Astrocyte (in vitro differentiated cells and primary cell): Measurements from ENCODE around the gene CTNND2. TPM values are rescaled to one million over a fixed set of nuclear protein-coding genes. Genes with fewer than 3 reads are reported as not detected.

ENCODE experiments used
- DNase-seq: peaks from one replicate; pipeline ENCODE4 v3.0.0-alpha.2; 2010; ENCODE audit warnings: low read depth
- FAIRE-seq: peaks from 2 replicates; lab custom pipeline; 2011; peaks lifted over from hg19 to GRCh38; lab: Jason Lieb, UNC
- H2AFZ ChIP-seq: 2 replicates; pipeline ENCODE4 v1.6.0; 2012; ENCODE audit warnings: low read depth, low read length, inconsistent platforms
- H3K27ac ChIP-seq: 2 replicates; pipeline ENCODE4 v1.5.1; 2011; ENCODE audit warnings: low read depth, low read length, inconsistent platforms
- H3K27me3 ChIP-seq: 2 replicates; pipeline ENCODE4 v1.6.0; 2011; ENCODE audit warnings: low read length, inconsistent platforms; ENCODE audit not compliant: insufficient read depth
- H3K36me3 ChIP-seq: 2 replicates; pipeline ENCODE4 v1.5.1; 2011; ENCODE audit warnings: low read length, inconsistent platforms; ENCODE audit not compliant: insufficient read depth
- H3K4me1 ChIP-seq: 2 replicates; pipeline ENCODE4 v1.5.1; 2011; ENCODE audit warnings: low read length, inconsistent platforms; ENCODE audit not compliant: insufficient read depth
- H3K4me2 ChIP-seq: 2 replicates; pipeline ENCODE4 v1.6.0; 2012; ENCODE audit warnings: low read length, inconsistent platforms
- H3K4me3 ChIP-seq: 2 replicates; pipeline ENCODE4 v1.5.1; 2011; ENCODE audit warnings: low read depth, mild to moderate bottlenecking, low read length, inconsistent platforms; ENCODE audit not compliant: insufficient read depth
- H3K79me2 ChIP-seq: 2 replicates; pipeline ENCODE4 v1.6.0; 2012; ENCODE audit warnings: mild to moderate bottlenecking, low read length, inconsistent platforms; ENCODE audit not compliant: insufficient read depth
- H3K9ac ChIP-seq: 2 replicates; pipeline ENCODE4 v1.6.0; 2012; ENCODE audit warnings: mild to moderate bottlenecking, low read length, inconsistent platforms
- H3K9me3 ChIP-seq: 2 replicates; pipeline ENCODE4 v1.5.1; 2012; ENCODE audit warnings: low read depth, mild to moderate bottlenecking, low read length, inconsistent platforms; ENCODE audit not compliant: insufficient read depth
- H4K20me1 ChIP-seq: 2 replicates; pipeline ENCODE4 v1.6.0; 2012; ENCODE audit warnings: low read length, inconsistent platforms; ENCODE audit not compliant: insufficient read depth
- H3K27ac Mint-ChIP-seq: one replicate; pipeline ENCODE4 v1.8.0; 2021; ENCODE audit warnings: mild to moderate bottlenecking, mixed read lengths; ENCODE audit not compliant: unreplicated experiment
- H3K27me3 Mint-ChIP-seq: one replicate; pipeline ENCODE4 v1.8.0; 2021; ENCODE audit warnings: low read depth, mixed read lengths; ENCODE audit not compliant: unreplicated experiment
- H3K36me3 Mint-ChIP-seq: one replicate; pipeline ENCODE4 v1.8.0; 2021; ENCODE audit warnings: low read depth, mixed read lengths; ENCODE audit not compliant: unreplicated experiment
- H3K4me1 Mint-ChIP-seq: one replicate; pipeline ENCODE4 v1.8.0; 2021; ENCODE audit warnings: low read depth, mixed read lengths; ENCODE audit not compliant: unreplicated experiment
- H3K4me3 Mint-ChIP-seq: one replicate; pipeline ENCODE4 v1.8.0; 2021; ENCODE audit warnings: mild to moderate bottlenecking, moderate library complexity, mixed read lengths; ENCODE audit not compliant: unreplicated experiment
- H3K9me3 Mint-ChIP-seq: one replicate; pipeline ENCODE4 v1.8.0; 2021; ENCODE audit warnings: mild to moderate bottlenecking, mixed read lengths; ENCODE audit not compliant: unreplicated experiment
- CTCF ChIP-seq: IDR thresholded peaks from 2 replicates; pipeline ENCODE4 v1.5.1; 2011; ENCODE audit warnings: low read depth, mild to moderate bottlenecking, inconsistent platforms, low read length, moderate library complexity; ENCODE audit not compliant: insufficient read depth
- EZH2 ChIP-seq: IDR thresholded peaks from 2 replicates; pipeline ENCODE4 v1.6.1; 2012; ENCODE audit warnings: mild to moderate bottlenecking, low read length, inconsistent platforms; ENCODE audit not compliant: insufficient read depth
- total RNA-seq: library from RNA; stranded (reverse); gene quantifications from 2 replicates; pipeline ENCODE4 v1.2.1, GENCODE V29; 2021

The CTNND2 gene
- total RNA-seq, 1 donor from 2014 or later, result 4.5 TPM

GRCh38 chr5:11407556-11408145, 496.6 kb downstream of the CTNND2 start:
- FAIRE-seq (no peak), DNase-seq (no peak)
- H3K36me3 ChIP-seq, result no peaks in the 10 kb centered on the region
- Mint-ChIP-seq H3K4me1 (no peaks in the 10 kb centered on the region), H3K4me3 (no peak overlapping the region), H3K27me3 (no peaks in the 10 kb centered on the region), H3K9me3 (no peaks in the 10 kb centered on the region), H3K36me3 (no peaks in the 10 kb centered on the region), H3K27ac (no peak overlapping the region)
- no peaks in the 10 kb centered on the region for H3K4me1 ChIP-seq
- no peak overlapping the region for H2AFZ ChIP-seq
- no peak overlapping the region for H3K4me2 ChIP-seq
- TF ChIP-seq CTCF, result no peak
- no peak for TF ChIP-seq EZH2
- H4K20me1 ChIP-seq, result no peaks in the 10 kb centered on the region
- H3K9ac ChIP-seq, result no peak overlapping the region
- H3K9me3 ChIP-seq, result no peaks in the 10 kb centered on the region
- H3K27me3 ChIP-seq, result no peaks in the 10 kb centered on the region
- H3K27ac ChIP-seq, result no peak overlapping the region
- H3K4me3 ChIP-seq, result no peak overlapping the region
- H3K79me2 ChIP-seq, result no peaks in the 10 kb centered on the region

DNA sequence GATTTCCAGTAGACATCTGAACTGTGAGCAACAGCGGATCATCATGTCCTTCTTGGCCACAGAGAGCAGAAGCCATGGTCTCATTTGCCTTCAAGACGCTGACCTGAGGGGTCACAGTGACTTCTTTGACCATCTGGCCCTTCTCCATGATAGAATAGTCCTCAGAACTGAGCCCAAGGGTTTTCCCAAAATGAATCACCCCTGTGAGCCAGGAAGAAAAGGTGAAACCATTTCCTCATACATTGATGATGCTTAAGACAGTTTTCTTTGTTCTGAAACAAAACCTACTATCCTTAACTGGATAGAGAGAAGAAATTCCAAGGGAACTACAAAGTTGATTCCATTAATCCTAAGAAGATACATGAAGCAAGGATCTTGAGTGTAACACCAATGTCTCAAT, 503.9 kb downstream of the CTNND2 start:
- Mint-ChIP-seq H3K4me3 (no peak overlapping the region), H3K9me3 (no peaks in the 10 kb centered on the region), H3K27me3 (no peaks in the 10 kb centered on the region), H3K4me1 (no peaks in the 10 kb centered on the region), H3K36me3 (no peaks in the 10 kb centered on the region), H3K27ac (no peak overlapping the region)
- Histone ChIP-seq H3K27me3 (no peaks in the 10 kb centered on the region), H3K36me3 (no peaks in the 10 kb centered on the region), H3K27ac (no peak overlapping the region), H3K4me3 (no peak overlapping the region), H3K4me1 (no peaks in the 10 kb centered on the region), H3K9ac (no peak overlapping the region), H4K20me1 (no peaks in the 10 kb centered on the region), H3K79me2 (no peaks in the 10 kb centered on the region), H2AFZ (no peak overlapping the region), H3K4me2 (no peak overlapping the region), H3K9me3 (no peaks in the 10 kb centered on the region)
- no peak for DNase-seq
- FAIRE-seq, result no peak
- TF ChIP-seq CTCF, result no peak
- TF ChIP-seq EZH2, result no peak

GRCh38 chr5:11398728-11399127, 505.5 kb downstream of the CTNND2 start:
- Histone ChIP-seq H3K4me3 (no peak overlapping the region), H3K27me3 (no peaks in the 10 kb centered on the region), H2AFZ (no peak overlapping the region), H4K20me1 (no peaks in the 10 kb centered on the region), H3K9me3 (no peaks in the 10 kb centered on the region), H3K36me3 (no peaks in the 10 kb centered on the region), H3K9ac (no peak overlapping the region), H3K4me1 (no peaks in the 10 kb centered on the region), H3K79me2 (no peaks in the 10 kb centered on the region), H3K4me2 (no peak overlapping the region), H3K27ac (no peak overlapping the region)
- Mint-ChIP-seq H3K4me3 (no peak overlapping the region), H3K27ac (no peak overlapping the region), H3K27me3 (no peaks in the 10 kb centered on the region), H3K36me3 (no peaks in the 10 kb centered on the region), H3K9me3 (no peaks in the 10 kb centered on the region), H3K4me1 (no peaks in the 10 kb centered on the region)
- TF ChIP-seq EZH2, result no peak
- no peak for TF ChIP-seq CTCF
- FAIRE-seq (no peak), DNase-seq (no peak)
